NCI-H774 (cell line): ENCODE measurements around the gene PLA2G2A.
"Not testable (repeated sequence)": the region's sequence is repeated elsewhere in the genome, so short reads cannot be mapped to it uniquely, and the experiment has no call there.

Source experiments
- DNase-seq: peaks from one replicate; lab custom pipeline; 2025; lab: John Stamatoyannopoulos, UW

PLA2G2A gene

GRCh38 chr1:19973616-19974015 is 5.8 kb downstream of the PLA2G2A start:
- no peak for DNase-seq

GRCh38 chr1:19971664-19972063 is 7.8 kb downstream of the PLA2G2A start:
- DNase-seq = no peak

GRCh38 chr1:19969898-19970660 is 9.3 kb downstream of the PLA2G2A start:
- DNase-seq = no peak

GRCh38 chr1:19967808-19968207 is 11.6 kb downstream of the PLA2G2A start:
- no peak for DNase-seq

- DNase-seq = no peak
These were observed 14.9 kb downstream of the PLA2G2A start for GRCh38 chr1:19964542-19964941.

GRCh38 chr1:19963636-19964035 is 15.8 kb downstream of the PLA2G2A start:
- DNase-seq = no peak

GRCh38 chr1:19960591-19960990 is 18.8 kb downstream of the PLA2G2A start:
- no peak for DNase-seq

- no peak for DNase-seq
These were observed 21.6 kb downstream of the PLA2G2A start for GRCh38 chr1:19957779-19958178.

GRCh38 chr1:19955534-19956170 is 23.8 kb downstream of the PLA2G2A start:
- no peak for DNase-seq

GRCh38 chr1:19954059-19954458 is 25.4 kb downstream of the PLA2G2A start:
- no peak for DNase-seq

- no peak for DNase-seq
These were observed 30.4 kb downstream of the PLA2G2A start for GRCh38 chr1:19949016-19949415.

GRCh38 chr1:19946971-19947370 is 32.4 kb downstream of the PLA2G2A start:
- no peak for DNase-seq

- DNase-seq = no peak
These were observed 33.1 kb downstream of the PLA2G2A start for GRCh38 chr1:19946331-19946751.

- DNase-seq = no peak
These were observed 33.5 kb downstream of the PLA2G2A start for GRCh38 chr1:19945914-19946313.

GRCh38 chr1:19942657-19943056 is 36.8 kb downstream of the PLA2G2A start:
- no peak for DNase-seq

GRCh38 chr1:19942088-19942487 is 37.3 kb downstream of the PLA2G2A start:
- no peak for DNase-seq

GRCh38 chr1:19941206-19941568 is 38.2 kb downstream of the PLA2G2A start:
- DNase-seq = no peak

- DNase-seq = no peak
These were observed 38.8 kb downstream of the PLA2G2A start for GRCh38 chr1:19940486-19941205.

- no peak for DNase-seq
These were observed 40.9 kb downstream of the PLA2G2A start for GRCh38 chr1:19938472-19938871.

GRCh38 chr1:19936061-19936750 is 43.2 kb downstream of the PLA2G2A start:
- DNase-seq = no peak

- no peak for DNase-seq
These were observed 45.1 kb downstream of the PLA2G2A start for GRCh38 chr1:19934336-19934735.

GRCh38 chr1:19932866-19933265 is 46.6 kb downstream of the PLA2G2A start:
- DNase-seq = no peak

GRCh38 chr1:19927130-19927421 is 52.3 kb downstream of the PLA2G2A start:
- DNase-seq = not testable (repeated sequence)
